ENCODE results near the gene ARL4D.

The ARL4D gene

GRCh38 chr17:43398724-43399595 is at the start of gene ARL4D:
Gene ARL4D (plus strand): TSS chr17:43398993. CDS start chr17:43399733, 740 bp downstream.
- TF ChIP-seq GATA3 (IDR thresholded peaks at IDR 0.05; ENCODE audit: low read depth, low read length) (no peak), GATA2 (IDR thresholded peaks at IDR 0.05; ENCODE audit: low read depth, low read length) (no peak)

GRCh38 chr17:43349142-43349541 is 49.7 kb upstream of the ARL4D start:
- no peak for TF ChIP-seq GATA2 (IDR thresholded peaks at IDR 0.05; ENCODE audit: low read depth, low read length)
- TF ChIP-seq GATA3 (IDR thresholded peaks at IDR 0.05; ENCODE audit: low read depth, low read length) = no peak

- TF ChIP-seq GATA3 (IDR thresholded peaks at IDR 0.05; ENCODE audit: low read depth, low read length) = no peak
- no peak for TF ChIP-seq GATA2 (IDR thresholded peaks at IDR 0.05; ENCODE audit: low read depth, low read length)
These were observed 47.9 kb upstream of the ARL4D start for GRCh38 chr17:43350888-43351361.

GRCh38 chr17:43351691-43352090 is 47.1 kb upstream of the ARL4D start:
- TF ChIP-seq GATA3 (IDR thresholded peaks at IDR 0.05; ENCODE audit: low read depth, low read length) = no peak
- TF ChIP-seq GATA2 (IDR thresholded peaks at IDR 0.05; ENCODE audit: low read depth, low read length) = no peak

GRCh38 chr17:43352579-43353331 is 46.0 kb upstream of the ARL4D start:
- TF ChIP-seq GATA3 (IDR thresholded peaks at IDR 0.05; ENCODE audit: low read depth, low read length) = no peak

GRCh38 chr17:43353393-43353792 is 45.4 kb upstream of the ARL4D start:
- no peak for TF ChIP-seq GATA2 (IDR thresholded peaks at IDR 0.05; ENCODE audit: low read depth, low read length)
- no peak for TF ChIP-seq GATA3 (IDR thresholded peaks at IDR 0.05; ENCODE audit: low read depth, low read length)

GRCh38 chr17:43354371-43354770 is 44.4 kb upstream of the ARL4D start:
- TF ChIP-seq GATA2 (IDR thresholded peaks at IDR 0.05; ENCODE audit: low read depth, low read length) = no peak
- no peak for TF ChIP-seq GATA3 (IDR thresholded peaks at IDR 0.05; ENCODE audit: low read depth, low read length)

GRCh38 chr17:43356450-43356849 is 42.3 kb upstream of the ARL4D start:
- TF ChIP-seq GATA2 (IDR thresholded peaks at IDR 0.05; ENCODE audit: low read depth, low read length) = no peak
- no peak for TF ChIP-seq GATA3 (IDR thresholded peaks at IDR 0.05; ENCODE audit: low read depth, low read length)

- TF ChIP-seq GATA2 (IDR thresholded peaks at IDR 0.05; ENCODE audit: low read depth, low read length) (no peak), GATA3 (IDR thresholded peaks at IDR 0.05; ENCODE audit: low read depth, low read length) (no peak)
These were observed 41.8 kb upstream of the ARL4D start for GRCh38 chr17:43356999-43357398.

- TF ChIP-seq GATA2 (IDR thresholded peaks at IDR 0.05; ENCODE audit: low read depth, low read length) (no peak), GATA3 (IDR thresholded peaks at IDR 0.05; ENCODE audit: low read depth, low read length) (no peak)
These were observed 39.2 kb upstream of the ARL4D start for GRCh38 chr17:43359469-43360110.

- 0 out of 2 replicates have a peak, but pooled peaks have one; percentile 4 for TF ChIP-seq GATA2 (IDR thresholded peaks at IDR 0.05; ENCODE audit: low read depth, low read length)
- no peak for TF ChIP-seq GATA3 (IDR thresholded peaks at IDR 0.05; ENCODE audit: low read depth, low read length)
These were observed 38.4 kb upstream of the ARL4D start for GRCh38 chr17:43360376-43360738.

GRCh38 chr17:43360739-43361505 is 37.9 kb upstream of the ARL4D start:
- TF ChIP-seq GATA3 (IDR thresholded peaks at IDR 0.05; ENCODE audit: low read depth, low read length) (no peak), GATA2 (IDR thresholded peaks at IDR 0.05; ENCODE audit: low read depth, low read length) (peak; percentile 23; the same call in 1 of the 2 replicates)

GRCh38 chr17:43363181-43363925 is 35.4 kb upstream of the ARL4D start:
- TF ChIP-seq GATA3 (IDR thresholded peaks at IDR 0.05; ENCODE audit: low read depth, low read length) (no peak), GATA2 (IDR thresholded peaks at IDR 0.05; ENCODE audit: low read depth, low read length) (no peak)

All from SH-SY5Y (cell line).